Endodermal cell (in vitro differentiated cells): ENCODE results near the gene CDC45. TPM values are rescaled to one million over a fixed set of nuclear protein-coding genes. Genes with fewer than 3 reads are reported as not detected.

Experiments used
- DNase-seq: peaks from one replicate; pipeline ENCODE4 v3.0.0-alpha.2; 2017
- H3K27ac ChIP-seq: 2 replicates; pipeline ENCODE4 v1.5.1; 2013; ENCODE audit warnings: mild to moderate bottlenecking, low read depth, low read length, moderate library complexity
- H3K27me3 ChIP-seq: 2 replicates; pipeline ENCODE4 v1.6.1; 2013; ENCODE audit warnings: mild to moderate bottlenecking, low read length, moderate library complexity; ENCODE audit not compliant: insufficient read depth, control insufficient read depth, poor library complexity, severe bottlenecking
- H3K36me3 ChIP-seq: 2 replicates; pipeline ENCODE4 v1.7.0; 2013; ENCODE audit warnings: mild to moderate bottlenecking, low read length, moderate library complexity; ENCODE audit not compliant: control insufficient read depth, insufficient read depth
- H3K4me1 ChIP-seq: one replicate; pipeline ENCODE4 v1.7.0; 2013; ENCODE audit warnings: low read length; ENCODE audit not compliant: control insufficient read depth, insufficient read depth
- H3K4me3 ChIP-seq: 2 replicates; pipeline ENCODE4 v1.5.1; 2013; ENCODE audit warnings: mild to moderate bottlenecking, low read length, moderate library complexity
- H3K9ac ChIP-seq: 2 replicates; pipeline ENCODE4 v1.6.1; 2013; ENCODE audit warnings: mild to moderate bottlenecking, low read length, moderate library complexity; ENCODE audit not compliant: poor library complexity, severe bottlenecking; ENCODE audit errors: extremely low read depth
- H3K9me3 ChIP-seq: 2 replicates; pipeline ENCODE4 v1.6.1; 2013; ENCODE audit warnings: mild to moderate bottlenecking, low read length, moderate library complexity; ENCODE audit not compliant: control insufficient read depth
- H3K27ac Mint-ChIP-seq: 2 replicates; pipeline ENCODE4 v1.8.0; 2020; ENCODE audit warnings: mixed read lengths
- H3K27me3 Mint-ChIP-seq: 2 replicates; pipeline ENCODE4 v1.8.0; 2021; ENCODE audit warnings: mild to moderate bottlenecking, mixed read lengths; ENCODE audit not compliant: insufficient read depth
- H3K36me3 Mint-ChIP-seq: 2 replicates; pipeline ENCODE4 v1.8.0; 2020; ENCODE audit warnings: low read depth, mixed read lengths
- H3K4me1 Mint-ChIP-seq: 2 replicates; pipeline ENCODE4 v1.8.0; 2020; ENCODE audit warnings: mixed read lengths
- H3K4me3 Mint-ChIP-seq: 2 replicates; pipeline ENCODE4 v1.8.0; 2020; ENCODE audit warnings: mild to moderate bottlenecking, moderate library complexity, mixed read lengths
- H3K9me3 Mint-ChIP-seq: 2 replicates; pipeline ENCODE4 v1.8.0; 2020; ENCODE audit warnings: mild to moderate bottlenecking, mixed read lengths
- WGBS, 2 experiments: methylation state at CpG; one replicate each; pipeline versions ENCODE4 v1.1.5 to v1.1.7; 2013; ENCODE audit warnings: missing lambda C conversion rate in 2 of 2, mixed read lengths in 1 of 2; ENCODE audit not compliant: insufficient coverage in 1 of 2, insufficient read length in 1 of 2; 5-methylcytosine and 5-hydroxymethylcytosine counted together
- total RNA-seq, 2 donors: library from RNA; stranded (reverse); fragmentation: NEBNext Ultra II Directional in 1 of 2; extraction: Animal tissue kit (Norgen Biotek cat#: 25700) in 1 of 2; gene quantifications; 2 replicates in 1 of 2; 3 replicates in 1 of 2; pipeline ENCODE4 v1.2.1, GENCODE V29; 2021
- TF ChIP-seq, protein P1 (sequence below): fragments of 200-600 bp; sonication (generic); conservative IDR thresholded peaks from 2 replicates; pipeline ENCODE4 v1.5.0; 2021; ENCODE audit warnings: antibody characterized with exemption, mild to moderate bottlenecking

CDC45 gene
- total RNA-seq, 2 donors from 2014 or later = 30.3 to 31.2 TPM

DNA sequence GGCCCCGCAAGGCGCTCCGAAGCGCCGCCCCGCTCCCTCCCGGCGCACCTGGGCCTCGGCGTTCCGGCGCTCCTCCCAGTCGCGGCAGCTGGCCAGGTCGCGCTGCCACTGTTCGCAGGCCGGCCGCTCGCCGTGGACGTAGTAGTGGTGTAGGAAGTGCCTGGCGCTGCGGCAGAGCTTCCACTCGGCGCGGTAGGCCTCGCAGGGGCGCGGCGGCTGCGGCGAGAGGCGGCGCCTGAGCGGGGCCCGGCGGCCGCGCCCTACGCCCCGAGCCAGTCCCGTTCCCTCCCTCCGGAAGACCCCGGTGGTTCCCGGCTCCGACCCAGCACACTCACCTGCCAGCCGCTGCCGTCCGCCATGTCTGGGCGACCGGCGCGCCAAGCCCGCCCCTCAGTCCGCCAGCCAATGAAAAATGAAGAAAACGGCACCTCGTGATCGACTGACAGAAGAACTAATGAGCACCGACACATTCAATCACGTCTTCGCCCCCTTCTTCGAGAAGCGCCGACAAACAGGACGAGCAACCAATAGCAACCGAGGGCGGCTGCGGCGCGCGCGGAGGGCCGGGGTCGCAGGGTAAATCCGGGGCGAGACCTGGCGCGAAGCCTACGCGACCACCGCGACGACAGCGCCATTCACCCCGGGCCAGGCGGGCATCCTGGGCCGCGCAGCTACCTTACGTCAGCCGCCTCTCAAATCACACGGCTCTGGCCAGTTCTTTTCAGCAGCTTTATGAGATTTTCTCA is 32.2 kb upstream of the CDC45 start, which contains the start of gene C22orf39:
Gene C22orf39 (minus strand): TSS at position 382 of the 746 bp plus-strand sequence. CDS start 23 bp downstream, at position 359.
- Mint-ChIP-seq H3K36me3 (peaks cover 53% of the 10 kb centered on the region), H3K4me1 (peaks cover 24% of the 10 kb centered on the region), H3K27ac (peak within 1 kb of the TSS; percentile 96), H3K9me3 (no peaks in the 10 kb centered on the region), H3K27me3 (no peaks in the 10 kb centered on the region), H3K4me3 (peak within 1 kb of the TSS; percentile 82)
- peak within 1 kb of the TSS; percentile 90 for H3K9ac ChIP-seq
- H3K27ac ChIP-seq = peak within 1 kb of the TSS; percentile 87
- 0% methylated on average over 42 to 92 of the region's 92 CpGs for WGBS, 2 experiments
- peaks cover 7% of the 10 kb centered on the region for H3K4me1 ChIP-seq
- peak; percentile 96 for DNase-seq
- H3K27me3 ChIP-seq = no peaks in the 10 kb centered on the region
- H3K9me3 ChIP-seq = no peaks in the 10 kb centered on the region
- peaks cover 65% of the 10 kb centered on the region for H3K36me3 ChIP-seq
- H3K4me3 ChIP-seq = peak within 1 kb of the TSS; percentile 94
- TF ChIP-seq, protein P1, sequence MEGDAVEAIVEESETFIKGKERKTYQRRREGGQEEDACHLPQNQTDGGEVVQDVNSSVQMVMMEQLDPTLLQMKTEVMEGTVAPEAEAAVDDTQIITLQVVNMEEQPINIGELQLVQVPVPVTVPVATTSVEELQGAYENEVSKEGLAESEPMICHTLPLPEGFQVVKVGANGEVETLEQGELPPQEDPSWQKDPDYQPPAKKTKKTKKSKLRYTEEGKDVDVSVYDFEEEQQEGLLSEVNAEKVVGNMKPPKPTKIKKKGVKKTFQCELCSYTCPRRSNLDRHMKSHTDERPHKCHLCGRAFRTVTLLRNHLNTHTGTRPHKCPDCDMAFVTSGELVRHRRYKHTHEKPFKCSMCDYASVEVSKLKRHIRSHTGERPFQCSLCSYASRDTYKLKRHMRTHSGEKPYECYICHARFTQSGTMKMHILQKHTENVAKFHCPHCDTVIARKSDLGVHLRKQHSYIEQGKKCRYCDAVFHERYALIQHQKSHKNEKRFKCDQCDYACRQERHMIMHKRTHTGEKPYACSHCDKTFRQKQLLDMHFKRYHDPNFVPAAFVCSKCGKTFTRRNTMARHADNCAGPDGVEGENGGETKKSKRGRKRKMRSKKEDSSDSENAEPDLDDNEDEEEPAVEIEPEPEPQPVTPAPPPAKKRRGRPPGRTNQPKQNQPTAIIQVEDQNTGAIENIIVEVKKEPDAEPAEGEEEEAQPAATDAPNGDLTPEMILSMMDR = no peak

DNA sequence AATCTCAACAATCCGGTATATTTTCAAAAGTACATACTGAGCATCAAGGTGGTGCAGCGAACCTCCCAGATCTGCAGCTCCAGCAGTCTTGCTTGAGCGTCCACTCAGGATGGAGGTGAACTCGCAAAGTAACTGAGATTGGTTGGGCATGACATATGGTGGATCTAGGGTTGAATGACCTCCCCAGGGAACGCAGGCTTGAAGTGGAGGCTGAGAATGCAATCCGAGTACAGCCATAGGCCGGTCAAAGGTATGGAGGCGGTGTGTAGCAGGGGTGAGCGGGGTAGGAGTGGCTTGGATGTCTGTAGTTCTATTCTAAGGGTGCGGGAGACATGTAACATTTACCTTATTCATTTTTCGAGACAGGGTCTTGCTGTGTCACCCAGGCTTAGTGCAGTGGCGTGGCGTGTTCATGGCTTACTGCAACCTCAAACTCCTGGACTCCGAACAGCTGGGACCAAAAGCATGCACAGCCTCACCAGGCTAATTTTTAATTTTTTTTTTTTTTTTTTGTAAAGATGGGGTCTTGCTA is 31.6 kb upstream of the CDC45 start:
- H3K9ac ChIP-seq = peak overlapping the region; percentile 90
- Mint-ChIP-seq H3K27me3 (no peaks in the 10 kb centered on the region), H3K4me3 (peak overlapping the region; percentile 82), H3K9me3 (no peaks in the 10 kb centered on the region), H3K36me3 (peaks cover 53% of the 10 kb centered on the region), H3K27ac (peak overlapping the region; percentile 94), H3K4me1 (peaks cover 24% of the 10 kb centered on the region)
- peak overlapping the region; percentile 87 for H3K27ac ChIP-seq
- peaks cover 68% of the 10 kb centered on the region for H3K36me3 ChIP-seq
- 30 to 34% methylated on average over 10 to 14 of the region's 14 CpGs for WGBS, 2 experiments
- no peaks in the 10 kb centered on the region for H3K27me3 ChIP-seq
- H3K9me3 ChIP-seq = no peaks in the 10 kb centered on the region
- H3K4me1 ChIP-seq = peaks cover 7% of the 10 kb centered on the region
- DNase-seq = peak; percentile 73
- H3K4me3 ChIP-seq = peak overlapping the region; percentile 94
- TF ChIP-seq, protein P1 = no peak

DNA sequence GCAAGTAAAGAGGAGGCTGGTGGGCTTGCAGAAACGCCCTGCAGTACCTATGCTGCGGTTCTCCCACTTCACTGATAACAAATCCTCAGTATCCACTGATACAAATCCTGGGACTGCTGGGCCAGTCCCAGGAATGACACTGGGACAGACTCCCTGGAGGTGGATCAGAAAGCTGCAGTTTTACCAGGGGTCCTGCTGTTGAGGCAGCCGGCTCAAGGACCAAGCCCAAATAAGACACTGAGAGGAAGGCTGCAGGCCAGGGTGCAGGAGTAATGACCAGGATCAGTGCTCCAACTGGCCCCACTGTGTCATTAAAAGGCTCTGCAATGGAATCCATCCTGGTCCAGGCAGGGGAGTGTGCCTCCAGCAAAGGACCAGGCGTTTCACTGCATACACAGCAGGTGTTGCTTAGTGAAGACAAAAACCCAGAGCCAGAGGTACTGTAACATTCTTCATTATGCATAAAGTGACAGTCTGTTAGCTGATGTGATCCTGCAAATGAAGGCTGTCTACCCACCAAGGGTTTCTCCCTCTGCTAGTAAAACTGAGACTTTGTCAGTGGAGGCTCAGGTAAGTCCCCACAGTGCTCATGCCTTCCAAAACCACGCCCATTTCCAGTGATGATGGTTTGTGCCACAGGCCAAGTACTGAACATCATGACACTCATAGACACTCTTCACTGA is 30.8 kb upstream of the CDC45 start:
- Mint-ChIP-seq H3K9me3 (no peaks in the 10 kb centered on the region), H3K36me3 (peaks cover 55% of the 10 kb centered on the region), H3K4me1 (peaks cover 24% of the 10 kb centered on the region), H3K27ac (peak overlapping the region; percentile 75), H3K27me3 (no peaks in the 10 kb centered on the region), H3K4me3 (peak overlapping the region; percentile 82)
- Histone ChIP-seq H3K27me3 (no peaks in the 10 kb centered on the region), H3K4me1 (peaks cover 7% of the 10 kb centered on the region), H3K4me3 (peak overlapping the region; percentile 94), H3K9me3 (no peaks in the 10 kb centered on the region), H3K9ac (peak overlapping the region; percentile 90), H3K36me3 (peaks cover 68% of the 10 kb centered on the region), H3K27ac (no peak overlapping the region)
- TF ChIP-seq, protein P1 = peak; percentile 17
- DNase-seq = peak; percentile 58
- WGBS, 2 experiments = 82 to 84% methylated on average over 4 to 5 of the region's 5 CpGs
